ENCODE data around the gene PSPH. TPM values are rescaled to one million over a fixed set of nuclear protein-coding genes. Genes with fewer than 3 reads are reported as not detected.
"Not testable (repeated sequence)": the region's sequence is repeated elsewhere in the genome, so short reads cannot be mapped to it uniquely, and the experiment has no call there.

Gene PSPH
- total RNA-seq, 1 donor from 2014 or later, result 38.6 TPM

DNA sequence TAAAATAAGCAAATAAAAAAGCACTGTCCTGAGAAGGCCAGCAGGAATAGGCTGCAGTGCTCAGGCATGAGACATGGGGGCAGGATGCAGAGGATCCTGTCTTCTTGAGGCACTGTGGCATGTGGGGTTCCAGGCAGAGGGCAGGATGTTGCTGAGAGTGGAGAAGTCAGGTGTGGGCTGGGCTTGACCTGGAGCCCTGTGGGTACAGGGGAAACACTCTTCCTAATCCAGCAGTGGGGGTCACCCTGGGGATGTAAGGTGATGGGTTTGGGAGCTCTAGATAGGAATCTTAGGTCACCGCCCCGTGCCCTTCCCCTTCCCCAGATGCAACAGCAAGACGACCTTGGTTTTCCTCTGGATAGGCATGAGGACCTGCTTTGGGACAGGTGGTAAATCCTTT, 26.4 kb upstream of the PSPH start:
- no peak overlapping the region for H3K4me3 ChIP-seq (ENCODE audit: low read depth, low read length)
- TF ChIP-seq, protein P1, sequence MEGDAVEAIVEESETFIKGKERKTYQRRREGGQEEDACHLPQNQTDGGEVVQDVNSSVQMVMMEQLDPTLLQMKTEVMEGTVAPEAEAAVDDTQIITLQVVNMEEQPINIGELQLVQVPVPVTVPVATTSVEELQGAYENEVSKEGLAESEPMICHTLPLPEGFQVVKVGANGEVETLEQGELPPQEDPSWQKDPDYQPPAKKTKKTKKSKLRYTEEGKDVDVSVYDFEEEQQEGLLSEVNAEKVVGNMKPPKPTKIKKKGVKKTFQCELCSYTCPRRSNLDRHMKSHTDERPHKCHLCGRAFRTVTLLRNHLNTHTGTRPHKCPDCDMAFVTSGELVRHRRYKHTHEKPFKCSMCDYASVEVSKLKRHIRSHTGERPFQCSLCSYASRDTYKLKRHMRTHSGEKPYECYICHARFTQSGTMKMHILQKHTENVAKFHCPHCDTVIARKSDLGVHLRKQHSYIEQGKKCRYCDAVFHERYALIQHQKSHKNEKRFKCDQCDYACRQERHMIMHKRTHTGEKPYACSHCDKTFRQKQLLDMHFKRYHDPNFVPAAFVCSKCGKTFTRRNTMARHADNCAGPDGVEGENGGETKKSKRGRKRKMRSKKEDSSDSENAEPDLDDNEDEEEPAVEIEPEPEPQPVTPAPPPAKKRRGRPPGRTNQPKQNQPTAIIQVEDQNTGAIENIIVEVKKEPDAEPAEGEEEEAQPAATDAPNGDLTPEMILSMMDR (conservative IDR thresholded peaks at IDR 0.05; ENCODE audit: low read depth, low read length), result no peak
- no peak for DNase-seq (ENCODE audit: low read depth)

DNA sequence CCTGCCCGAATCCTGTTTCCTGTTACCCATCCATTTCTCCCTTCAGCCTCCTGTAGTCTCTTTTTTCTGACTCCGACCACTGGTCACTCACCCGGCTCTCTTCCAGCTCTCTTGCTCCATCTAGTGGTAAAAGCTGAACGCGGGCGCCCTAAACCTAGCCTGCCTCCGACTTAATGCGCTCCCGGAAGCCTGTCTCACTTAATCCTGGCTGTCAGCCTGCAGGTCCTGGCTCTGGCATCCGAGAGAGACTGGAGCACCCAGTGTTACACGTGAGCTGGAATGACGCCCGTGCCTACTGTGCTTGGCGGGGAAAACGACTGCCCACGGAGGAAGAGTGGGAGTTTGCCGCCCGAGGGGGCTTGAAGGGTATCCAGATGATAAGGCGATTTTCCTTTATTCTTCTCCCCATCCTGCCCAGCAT, 23.1 kb upstream of the PSPH start:
- TF ChIP-seq, protein P1 (conservative IDR thresholded peaks at IDR 0.05; ENCODE audit: low read depth, low read length), result peak; percentile 96
- H3K4me3 ChIP-seq (ENCODE audit: low read depth, low read length), result no peak overlapping the region
- DNase-seq (ENCODE audit: low read depth), result no peak

- not testable (repeated sequence) for DNase-seq (ENCODE audit: low read depth); H3K4me3 ChIP-seq (ENCODE audit: low read depth, low read length)
These were observed 15.1 kb upstream of the PSPH start for GRCh38 chr7:56066376-56066775.

- TF ChIP-seq, protein P1 (conservative IDR thresholded peaks at IDR 0.05; ENCODE audit: low read depth, low read length), result no peak
- H3K4me3 ChIP-seq (ENCODE audit: low read depth, low read length), result peak within 1 kb of the TSS; percentile 92
- no peak for DNase-seq (ENCODE audit: low read depth)
These were observed 12.8 kb upstream of the PSPH start, which contains the start of gene SUMF2 for GRCh38 chr7:56063882-56064625. SUMF2 (plus strand) TSS chr7:56064286; CDS start chr7:56064312, 26 bp downstream.

GRCh38 chr7:56063500-56063881, 12.2 kb upstream of the PSPH start:
- TF ChIP-seq, protein P1 (conservative IDR thresholded peaks at IDR 0.05; ENCODE audit: low read depth, low read length), result no peak
- DNase-seq (ENCODE audit: low read depth), result no peak
- no peak overlapping the region for H3K4me3 ChIP-seq (ENCODE audit: low read depth, low read length)

DNA sequence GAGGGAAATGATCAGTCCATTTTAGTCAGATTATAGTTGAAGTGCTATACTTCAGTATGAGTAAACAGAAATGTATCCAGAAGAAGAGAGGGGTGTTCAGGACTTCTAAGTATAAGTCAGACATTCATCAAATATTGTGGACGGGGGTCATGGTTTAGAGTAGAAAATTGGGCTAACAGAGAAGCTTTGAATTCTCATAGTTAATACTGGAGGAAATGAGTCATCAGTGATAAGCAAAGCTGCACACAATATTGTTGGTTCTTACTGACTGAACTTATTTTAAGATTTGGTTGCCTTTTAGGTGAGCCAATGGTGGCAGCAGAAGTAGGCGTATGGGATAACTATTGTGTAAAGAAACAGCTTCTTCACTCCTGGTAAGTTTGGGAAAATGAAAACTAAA, 11.1 kb upstream of the PSPH start:
- DNase-seq (ENCODE audit: low read depth), result no peak
- H3K4me3 ChIP-seq (ENCODE audit: low read depth, low read length), result no peak overlapping the region
- TF ChIP-seq, protein P1 (conservative IDR thresholded peaks at IDR 0.05; ENCODE audit: low read depth, low read length), result no peak

DNA sequence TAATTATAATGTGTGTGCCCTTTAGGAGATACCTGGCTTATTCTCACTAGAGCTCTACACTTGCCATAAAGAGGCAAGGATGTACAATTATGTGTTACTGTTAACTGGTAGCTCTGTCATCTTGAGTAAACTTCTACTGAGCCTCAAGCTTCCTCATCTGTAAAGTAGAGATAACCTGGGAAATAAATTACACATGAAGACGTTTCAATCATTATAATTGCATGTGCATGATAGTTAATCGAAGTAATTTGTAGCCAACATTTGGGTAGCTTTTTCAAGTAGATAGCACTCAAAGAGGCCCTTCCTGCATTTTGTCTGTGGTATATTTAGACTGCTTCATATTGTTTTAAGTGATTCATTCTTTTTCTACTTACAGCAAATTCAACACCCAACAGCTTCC, 2.7 kb upstream of the PSPH start:
- H3K4me3 ChIP-seq (ENCODE audit: low read depth, low read length), result no peak overlapping the region
- no peak for DNase-seq (ENCODE audit: low read depth)
- TF ChIP-seq, protein P1 (conservative IDR thresholded peaks at IDR 0.05; ENCODE audit: low read depth, low read length), result no peak
